ENCODE results near the gene DPYSL4. TPM values are rescaled to one million over a fixed set of nuclear protein-coding genes. Genes with fewer than 3 reads are reported as not detected.
A peak's percentile ranks its signal among the peaks of the same experiment; 100 is the strongest.

DPYSL4 gene
- total and polyA plus RNA-seq, 2 experiments from 2014 or later = 10.6 to 23.9 TPM

GRCh38 chr10:132247943-132248342 is 61.2 kb downstream of the DPYSL4 start:
- H3K36me3 Mint-ChIP-seq (ENCODE audit: low read depth) = no peaks in the 10 kb centered on the region
- ATAC-seq = no peak

More at GRCh38 chr10:132247943-132248342, 61.2 kb downstream of the DPYSL4 start:
- Histone ChIP-seq H3K79me2 (replicated peaks; ENCODE audit: insufficient read depth) (no peaks in the 10 kb centered on the region), H4K20me1 (replicated peaks; ENCODE audit: insufficient read depth) (no peaks in the 10 kb centered on the region), H2AFZ (no peak overlapping the region), H3K4me1 (ENCODE audit: insufficient read depth) (no peaks in the 10 kb centered on the region), H3K9me2 (ENCODE audit: insufficient read depth) (no peaks in the 10 kb centered on the region), H3F3A (replicated peaks; ENCODE audit: low read depth) (no peaks in the 10 kb centered on the region), H3K36me3 (ENCODE audit: insufficient read depth) (no peaks in the 10 kb centered on the region), H3K4me3 (no peak overlapping the region), H3K27me3 (ENCODE audit: insufficient read depth) (no peaks in the 10 kb centered on the region), H3K4me2 (no peak overlapping the region), H3K27ac (ENCODE audit: low read depth) (no peak overlapping the region)
- Mint-ChIP-seq H3K9me3 (no peaks in the 10 kb centered on the region), H3K27ac (no peak overlapping the region), H3K4me3 (peak overlapping the region; percentile 48), H3K4me1 (peaks cover 9% of the 10 kb centered on the region), H3K27me3 (ENCODE audit: insufficient read depth, low read depth, poor library complexity) (peaks cover 8% of the 10 kb centered on the region)
- no peak for DNase-seq (ENCODE audit: low spot score)
- TF ChIP-seq ETS1 (IDR thresholded peaks at IDR 0.05) = no peak
- no peak for TF ChIP-seq REST (IDR thresholded peaks at IDR 0.05; ENCODE audit: unreplicated experiment)
- TF ChIP-seq JUNB (IDR thresholded peaks at IDR 0.05; ENCODE audit: unreplicated experiment) = no peak
- no peak for TF ChIP-seq POLR2AphosphoS5 (IDR thresholded peaks at IDR 0.05; ENCODE audit: low read depth)
- no peak for TF ChIP-seq NANOG (IDR thresholded peaks at IDR 0.05; ENCODE audit: borderline replicate concordance)
- no peak for TF ChIP-seq STAT1 (IDR thresholded peaks at IDR 0.05; ENCODE audit: unreplicated experiment)
- no peak for TF ChIP-seq EZH2phosphoT487 (IDR thresholded peaks at IDR 0.05; ENCODE audit: unreplicated experiment)
- no peak for TF ChIP-seq CTCF (conservative IDR thresholded peaks at IDR 0.05; ENCODE audit: low read depth in 2 of 2)

All from GM23338 (cell line).